Colonic mucosa (tissue), 4 donors: ENCODE measurements around the gene PPIA. TPM values are rescaled to one million over a fixed set of nuclear protein-coding genes. Genes with fewer than 3 reads are reported as not detected.
"Not testable (repeated sequence)": the region's sequence is repeated elsewhere in the genome, so short reads cannot be mapped to it uniquely, and the experiment has no call there.

Source experiments
- DNase-seq: peaks from one replicate; pipeline ENCODE4 v3.0.0-alpha.2; 2020
- H3K27ac ChIP-seq: fragments of 200-600 bp; one replicate; pipeline ENCODE4 v1.8.0; 2021
- H3K27me3 ChIP-seq: fragments of 200-600 bp; one replicate; pipeline ENCODE4 v1.8.0; 2021
- H3K36me3 ChIP-seq: fragments of 200-600 bp; one replicate; pipeline ENCODE4 v1.8.0; 2021
- H3K4me1 ChIP-seq: fragments of 200-600 bp; one replicate; pipeline ENCODE4 v1.8.0; 2021; ENCODE audit warnings: mild to moderate bottlenecking
- H3K4me3 ChIP-seq: fragments of 200-600 bp; one replicate; pipeline ENCODE4 v1.8.0; 2021
- H3K9ac ChIP-seq, 2 donors: one replicate each; pipeline ENCODE4 v1.7.0; 2013; ENCODE audit warnings: control low read depth in 2 of 2, low read depth in 2 of 2, low read length in 2 of 2
- H3K9me3 ChIP-seq: fragments of 200-600 bp; one replicate; pipeline ENCODE4 v1.8.0; 2021
- intact Hi-C: fragments of 100-400 bp; cut with DNase I; formaldehyde crosslinking; loops from one replicate; pipeline ENCODE4 v1.14.1; 2022
- total RNA-seq, 2 donors: library from RNA; stranded (reverse); fragmentation: NEBNext Ultra II Directional in 1 of 2; extraction: Animal tissue kit (Norgen Biotek cat#: 25700) in 1 of 2; gene quantifications; one replicate each; pipeline ENCODE4 v1.2.1, GENCODE V29; 2021
- TF ChIP-seq, protein P1 (sequence below): fragments of 200-600 bp; IDR thresholded peaks from one replicate; pipeline ENCODE4 v1.8.0; 2022; ENCODE audit warnings: antibody characterized with exemption, mild to moderate bottlenecking
- donor health status: healthy.
- donor health status: DM: no; HTN: no; CAD: no.
- donor health status: DM: no; HTN: no; CAD: no.

The PPIA gene
- total RNA-seq, 2 donors from 2014 or later = 1,435 to 2,110 TPM

DNA sequence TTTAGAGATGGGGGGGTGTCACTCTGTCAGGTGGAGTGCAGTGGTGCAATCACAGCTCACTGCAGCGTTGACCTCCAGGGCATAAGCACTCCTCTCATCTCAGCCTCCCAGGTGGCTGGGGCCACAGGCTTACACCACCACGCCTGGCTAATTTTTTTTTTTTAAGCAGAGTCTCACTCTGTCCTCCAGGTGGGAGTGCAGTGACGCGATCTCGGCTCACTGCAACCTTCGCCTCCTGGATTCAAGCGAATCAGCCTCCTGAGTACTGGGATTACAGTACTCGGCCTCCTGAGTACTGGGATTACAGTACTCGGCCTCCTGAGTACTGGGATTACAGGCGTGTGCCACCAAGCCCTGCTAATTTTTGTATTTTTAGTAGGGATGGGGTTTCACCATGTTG, 23.6 kb upstream of the PPIA start:
- Histone ChIP-seq H3K4me3 (no peak overlapping the region), H3K9ac (no peak overlapping the region), H3K27me3 (no peaks in the 10 kb centered on the region), H3K27ac (no peak overlapping the region), H3K4me1 (peaks cover 23% of the 10 kb centered on the region), H3K36me3 (no peaks in the 10 kb centered on the region), H3K9me3 (no peaks in the 10 kb centered on the region)
- no peak for DNase-seq
- intact Hi-C loops = no loop called here
- TF ChIP-seq, protein P1, sequence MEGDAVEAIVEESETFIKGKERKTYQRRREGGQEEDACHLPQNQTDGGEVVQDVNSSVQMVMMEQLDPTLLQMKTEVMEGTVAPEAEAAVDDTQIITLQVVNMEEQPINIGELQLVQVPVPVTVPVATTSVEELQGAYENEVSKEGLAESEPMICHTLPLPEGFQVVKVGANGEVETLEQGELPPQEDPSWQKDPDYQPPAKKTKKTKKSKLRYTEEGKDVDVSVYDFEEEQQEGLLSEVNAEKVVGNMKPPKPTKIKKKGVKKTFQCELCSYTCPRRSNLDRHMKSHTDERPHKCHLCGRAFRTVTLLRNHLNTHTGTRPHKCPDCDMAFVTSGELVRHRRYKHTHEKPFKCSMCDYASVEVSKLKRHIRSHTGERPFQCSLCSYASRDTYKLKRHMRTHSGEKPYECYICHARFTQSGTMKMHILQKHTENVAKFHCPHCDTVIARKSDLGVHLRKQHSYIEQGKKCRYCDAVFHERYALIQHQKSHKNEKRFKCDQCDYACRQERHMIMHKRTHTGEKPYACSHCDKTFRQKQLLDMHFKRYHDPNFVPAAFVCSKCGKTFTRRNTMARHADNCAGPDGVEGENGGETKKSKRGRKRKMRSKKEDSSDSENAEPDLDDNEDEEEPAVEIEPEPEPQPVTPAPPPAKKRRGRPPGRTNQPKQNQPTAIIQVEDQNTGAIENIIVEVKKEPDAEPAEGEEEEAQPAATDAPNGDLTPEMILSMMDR = no peak

DNA sequence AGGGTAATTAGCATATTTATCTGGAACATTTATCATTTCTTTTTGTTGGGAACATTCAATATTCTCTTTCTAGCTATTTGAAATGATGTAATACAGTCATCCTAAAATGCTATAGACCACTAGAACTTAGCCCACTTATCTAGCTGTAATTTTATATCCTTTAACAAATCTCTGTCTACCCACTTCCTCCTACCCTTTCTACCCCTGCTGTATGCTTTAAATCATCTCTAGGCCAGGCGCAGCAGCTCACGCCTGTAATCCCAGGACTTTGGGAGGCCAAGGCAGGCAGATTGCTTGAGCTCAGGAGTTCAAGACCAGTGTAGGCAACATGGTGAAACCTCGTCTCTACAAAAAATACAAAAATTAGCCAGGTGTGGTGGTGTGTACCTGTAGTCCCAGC, 22.0 kb upstream of the PPIA start:
- intact Hi-C loops, H3K9me3 ChIP-seq, H3K36me3 ChIP-seq, DNase-seq, H3K27ac ChIP-seq, H3K9ac ChIP-seq, H3K4me3 ChIP-seq, H3K4me1 ChIP-seq, H3K27me3 ChIP-seq: not testable (repeated sequence)

DNA sequence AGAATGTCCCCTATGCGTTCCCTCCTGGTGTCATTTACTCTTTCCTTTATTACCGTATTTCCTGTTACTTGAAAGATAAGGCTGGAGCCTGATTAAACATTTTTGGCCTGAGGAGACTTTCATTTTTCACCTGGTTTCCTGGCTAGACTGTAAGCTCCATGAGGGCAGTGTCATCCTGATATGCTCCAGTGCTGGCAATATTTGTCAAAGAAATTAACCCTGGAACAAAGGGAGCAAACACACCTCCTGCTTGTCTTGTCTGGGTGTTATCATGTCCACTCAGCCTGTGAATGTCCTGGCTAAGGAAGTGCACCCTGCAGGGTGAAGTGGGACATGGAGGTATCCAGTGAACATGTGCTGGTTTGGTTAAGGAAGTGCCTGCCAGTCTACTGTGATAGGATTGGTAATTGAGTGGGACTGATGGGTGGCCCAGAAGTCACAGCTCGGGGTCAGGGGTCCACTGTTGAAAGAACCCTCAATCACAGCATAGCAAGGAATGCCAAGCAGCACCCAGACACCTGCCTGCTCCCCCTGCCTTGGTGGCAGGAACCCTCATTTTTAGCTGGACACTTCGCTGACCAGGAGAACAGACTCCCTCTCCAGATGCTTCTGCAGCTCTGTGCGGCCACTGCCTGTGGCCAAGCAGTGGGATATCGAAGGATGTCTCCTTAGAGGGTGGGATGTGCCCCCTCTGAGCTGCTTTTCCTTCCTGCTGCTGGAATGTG, 20.9 kb upstream of the PPIA start:
- H3K27ac ChIP-seq = no peak overlapping the region
- H3K4me3 ChIP-seq = no peak overlapping the region
- no peaks in the 10 kb centered on the region for H3K36me3 ChIP-seq
- no peaks in the 10 kb centered on the region for H3K4me1 ChIP-seq
- H3K9ac ChIP-seq = no peak overlapping the region
- TF ChIP-seq, protein P1 = no peak
- no peaks in the 10 kb centered on the region for H3K27me3 ChIP-seq
- H3K9me3 ChIP-seq = no peaks in the 10 kb centered on the region
- DNase-seq = no peak
- intact Hi-C loops = no loop called here

DNA sequence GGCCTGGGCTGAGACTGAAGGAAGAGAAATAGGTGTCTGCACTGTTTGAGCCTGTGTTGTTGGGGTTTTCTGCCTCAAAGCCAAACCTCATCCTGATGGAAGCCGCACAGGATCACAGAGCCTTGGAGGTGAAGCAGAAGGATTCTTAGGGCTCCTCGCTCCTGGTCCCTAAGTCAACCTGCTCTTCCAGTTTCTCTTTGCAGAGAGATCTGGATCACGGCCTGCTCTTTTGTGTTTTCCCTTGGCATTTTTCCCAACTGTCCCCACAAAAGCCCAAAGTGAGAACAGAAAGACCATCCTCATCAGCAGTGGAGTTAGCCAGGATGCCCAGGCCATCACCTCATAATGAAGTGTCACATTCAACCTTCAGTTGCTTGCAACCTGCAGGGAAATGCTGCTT, 20.3 kb upstream of the PPIA start:
- intact Hi-C loops = no loop called here
- DNase-seq = no peak
- Histone ChIP-seq H3K36me3 (no peaks in the 10 kb centered on the region), H3K4me1 (no peaks in the 10 kb centered on the region), H3K27me3 (no peaks in the 10 kb centered on the region), H3K4me3 (no peak overlapping the region), H3K9ac (no peak overlapping the region), H3K9me3 (no peaks in the 10 kb centered on the region), H3K27ac (no peak overlapping the region)
- TF ChIP-seq, protein P1 = no peak

DNA sequence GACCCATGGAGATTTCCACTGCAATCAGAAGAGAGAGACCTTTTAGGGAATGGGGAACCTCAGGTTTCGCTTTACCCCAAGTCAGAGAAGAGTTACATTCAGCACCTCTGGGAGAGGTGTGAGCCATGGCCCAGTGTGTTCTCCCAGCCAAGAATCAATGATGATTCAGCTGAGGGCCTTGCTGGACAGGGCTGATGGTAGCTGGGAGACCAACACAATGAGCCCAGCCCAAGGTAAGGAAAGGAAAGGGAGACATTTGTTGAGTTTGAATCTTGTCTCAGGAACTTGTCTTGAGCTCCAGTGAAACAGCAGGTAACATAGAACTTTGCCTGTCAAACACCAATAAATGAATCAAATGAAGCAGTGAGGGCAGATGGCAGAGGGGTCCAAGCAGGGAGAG, 14.0 kb upstream of the PPIA start:
- H3K27me3 ChIP-seq = no peaks in the 10 kb centered on the region
- TF ChIP-seq, protein P1 = no peak
- H3K4me1 ChIP-seq = no peaks in the 10 kb centered on the region
- intact Hi-C loops = no loop called here
- H3K9me3 ChIP-seq = no peaks in the 10 kb centered on the region
- no peak overlapping the region for H3K4me3 ChIP-seq
- no peak overlapping the region for H3K9ac ChIP-seq
- no peak overlapping the region for H3K27ac ChIP-seq
- no peaks in the 10 kb centered on the region for H3K36me3 ChIP-seq
- DNase-seq = no peak

DNA sequence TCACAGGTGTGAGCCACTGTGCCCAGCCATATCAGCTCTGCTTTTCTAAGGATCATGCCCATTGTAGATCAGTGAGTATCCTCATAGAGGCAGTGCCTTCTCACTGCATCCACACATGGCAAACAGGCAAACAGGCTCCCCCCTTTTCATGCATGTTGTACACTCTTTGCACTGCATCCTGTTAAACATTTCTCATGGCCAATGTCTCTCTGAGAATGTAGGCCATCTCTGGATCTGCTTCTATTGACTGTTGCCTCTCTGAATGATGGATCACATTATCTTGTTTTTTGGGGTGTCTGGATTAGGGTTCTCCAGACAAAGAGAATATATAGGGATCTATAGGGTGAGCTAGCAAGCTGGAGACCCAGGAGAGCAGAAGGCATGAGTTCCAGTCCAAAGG, 13.1 kb upstream of the PPIA start:
- H3K4me1 ChIP-seq = no peaks in the 10 kb centered on the region
- TF ChIP-seq, protein P1 = no peak
- DNase-seq = no peak

More for the DNA sequence above, 13.1 kb upstream of the PPIA start:
- no peak overlapping the region for H3K9ac ChIP-seq
- intact Hi-C loops = no loop called here
- H3K36me3 ChIP-seq = no peaks in the 10 kb centered on the region
- no peaks in the 10 kb centered on the region for H3K9me3 ChIP-seq
- H3K27me3 ChIP-seq = no peaks in the 10 kb centered on the region
- H3K4me3 ChIP-seq = no peak overlapping the region
- H3K27ac ChIP-seq = no peak overlapping the region
